ENCODE data around the gene PRDM2. TPM values are rescaled to one million over a fixed set of nuclear protein-coding genes. Genes with fewer than 3 reads are reported as not detected.

The PRDM2 gene
- total and polyA plus RNA-seq, 10 donors = 12.0 to 75.7 (median 57.4) TPM

DNA sequence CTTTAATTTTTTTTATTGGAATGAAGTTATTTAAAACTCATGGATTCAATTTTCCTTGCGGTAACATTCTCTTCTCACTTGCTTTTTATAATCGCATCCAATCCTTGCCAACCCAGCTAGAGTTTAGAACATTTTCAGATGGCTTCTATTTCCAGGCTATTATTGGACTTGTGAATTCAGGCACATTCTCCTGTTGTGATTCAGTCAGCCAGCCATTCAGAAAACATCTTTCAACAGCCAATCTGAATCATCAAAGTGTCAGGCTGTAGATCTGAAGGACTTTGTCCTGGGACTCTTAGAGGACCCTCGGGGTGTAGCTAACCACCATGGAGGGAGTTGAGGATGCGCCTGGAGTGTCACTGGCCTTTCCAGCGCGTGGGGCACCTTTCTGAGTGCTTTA lies 92.4 kb downstream of the PRDM2 start:
- peaks cover 0 to 29% (median 0%) of the 10 kb centered on the region in 6 donors for H3K4me1 ChIP-seq
- no peaks in the 10 kb centered on the region for H3K9me3 ChIP-seq
- intact Hi-C loops (cut with DNase I; ENCODE audit: low total_unique reads) = no loop called here
- H3K27me3 ChIP-seq (replicated peaks in 1 of 7) = no peaks in the 10 kb centered on the region
- H3K36me3 ChIP-seq = peaks cover 0 to 98% (median 26%) of the 10 kb centered on the region in 6 donors
- TF ChIP-seq, protein P1, sequence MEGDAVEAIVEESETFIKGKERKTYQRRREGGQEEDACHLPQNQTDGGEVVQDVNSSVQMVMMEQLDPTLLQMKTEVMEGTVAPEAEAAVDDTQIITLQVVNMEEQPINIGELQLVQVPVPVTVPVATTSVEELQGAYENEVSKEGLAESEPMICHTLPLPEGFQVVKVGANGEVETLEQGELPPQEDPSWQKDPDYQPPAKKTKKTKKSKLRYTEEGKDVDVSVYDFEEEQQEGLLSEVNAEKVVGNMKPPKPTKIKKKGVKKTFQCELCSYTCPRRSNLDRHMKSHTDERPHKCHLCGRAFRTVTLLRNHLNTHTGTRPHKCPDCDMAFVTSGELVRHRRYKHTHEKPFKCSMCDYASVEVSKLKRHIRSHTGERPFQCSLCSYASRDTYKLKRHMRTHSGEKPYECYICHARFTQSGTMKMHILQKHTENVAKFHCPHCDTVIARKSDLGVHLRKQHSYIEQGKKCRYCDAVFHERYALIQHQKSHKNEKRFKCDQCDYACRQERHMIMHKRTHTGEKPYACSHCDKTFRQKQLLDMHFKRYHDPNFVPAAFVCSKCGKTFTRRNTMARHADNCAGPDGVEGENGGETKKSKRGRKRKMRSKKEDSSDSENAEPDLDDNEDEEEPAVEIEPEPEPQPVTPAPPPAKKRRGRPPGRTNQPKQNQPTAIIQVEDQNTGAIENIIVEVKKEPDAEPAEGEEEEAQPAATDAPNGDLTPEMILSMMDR (IDR thresholded peaks at IDR 0.05 in 8 of 11, conservative IDR thresholded peaks at IDR 0.05 in 3 of 11) = no peak
- TF ChIP-seq POLR2AphosphoS5 (IDR thresholded peaks at IDR 0.05) (no peak), POLR2A (IDR thresholded peaks at IDR 0.05) (no peak)
- WGBS, 5 donors = 96 to 99% (median 99%) methylated on average over 6 of the region's 6 CpGs
- H3K4me3 ChIP-seq = no peak overlapping the region
- no peak overlapping the region for H3K27ac ChIP-seq
- DNase-seq = no peak

DNA sequence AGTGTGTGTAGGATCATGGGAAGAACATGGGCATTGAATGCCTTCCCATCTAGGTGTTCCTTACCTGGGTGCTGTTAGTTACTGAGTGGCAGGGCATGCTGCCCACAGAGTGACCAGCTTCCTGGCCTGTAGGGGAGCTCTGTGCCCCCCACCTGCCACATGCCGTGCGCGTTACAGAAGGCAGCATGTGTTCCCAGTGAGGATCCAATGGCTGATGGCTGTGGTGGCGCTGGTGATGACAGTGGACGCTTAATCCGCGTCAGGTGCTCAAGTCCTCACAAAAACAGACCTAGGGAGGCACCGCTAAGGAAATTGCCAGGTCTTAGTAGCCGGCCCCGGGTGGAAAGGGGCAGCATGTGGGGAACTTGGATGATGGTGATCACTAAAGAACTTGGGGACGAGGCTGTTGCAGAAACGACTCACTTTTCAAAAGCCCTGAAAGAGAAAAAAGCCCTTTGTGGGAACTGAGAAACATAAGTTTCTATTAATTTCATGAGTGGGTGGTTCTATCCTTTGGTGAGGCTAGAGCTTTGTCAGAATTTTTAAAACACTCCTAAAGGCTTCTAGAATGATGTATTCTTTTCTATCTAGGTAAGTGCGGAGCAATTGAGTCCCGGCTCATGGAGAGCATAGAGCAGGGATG lies 93.2 kb downstream of the PRDM2 start:
- no peak overlapping the region for H3K4me3 ChIP-seq
- no peak for DNase-seq
- intact Hi-C loops (cut with DNase I; ENCODE audit: low total_unique reads) = no loop called here
- WGBS, 5 donors = 87 to 93% (median 90%) methylated on average over 14 of the region's 14 CpGs
- no peak overlapping the region for H3K27ac ChIP-seq
- peak in 2 of 3 donors; percentile 28 to 59 for TF ChIP-seq POLR2AphosphoS5 (IDR thresholded peaks at IDR 0.05)
- TF ChIP-seq POLR2A (IDR thresholded peaks at IDR 0.05) = no peak
- TF ChIP-seq, protein P1 (IDR thresholded peaks at IDR 0.05 in 8 of 11, conservative IDR thresholded peaks at IDR 0.05 in 3 of 11) = no peak
- no peaks in the 10 kb centered on the region for H3K9me3 ChIP-seq
- H3K4me1 ChIP-seq = peaks cover 0 to 35% (median 0%) of the 10 kb centered on the region in 6 donors
- H3K27me3 ChIP-seq (replicated peaks in 1 of 7) = no peaks in the 10 kb centered on the region
- peaks cover 0 to 96% (median 23%) of the 10 kb centered on the region in 6 donors for H3K36me3 ChIP-seq

DNA sequence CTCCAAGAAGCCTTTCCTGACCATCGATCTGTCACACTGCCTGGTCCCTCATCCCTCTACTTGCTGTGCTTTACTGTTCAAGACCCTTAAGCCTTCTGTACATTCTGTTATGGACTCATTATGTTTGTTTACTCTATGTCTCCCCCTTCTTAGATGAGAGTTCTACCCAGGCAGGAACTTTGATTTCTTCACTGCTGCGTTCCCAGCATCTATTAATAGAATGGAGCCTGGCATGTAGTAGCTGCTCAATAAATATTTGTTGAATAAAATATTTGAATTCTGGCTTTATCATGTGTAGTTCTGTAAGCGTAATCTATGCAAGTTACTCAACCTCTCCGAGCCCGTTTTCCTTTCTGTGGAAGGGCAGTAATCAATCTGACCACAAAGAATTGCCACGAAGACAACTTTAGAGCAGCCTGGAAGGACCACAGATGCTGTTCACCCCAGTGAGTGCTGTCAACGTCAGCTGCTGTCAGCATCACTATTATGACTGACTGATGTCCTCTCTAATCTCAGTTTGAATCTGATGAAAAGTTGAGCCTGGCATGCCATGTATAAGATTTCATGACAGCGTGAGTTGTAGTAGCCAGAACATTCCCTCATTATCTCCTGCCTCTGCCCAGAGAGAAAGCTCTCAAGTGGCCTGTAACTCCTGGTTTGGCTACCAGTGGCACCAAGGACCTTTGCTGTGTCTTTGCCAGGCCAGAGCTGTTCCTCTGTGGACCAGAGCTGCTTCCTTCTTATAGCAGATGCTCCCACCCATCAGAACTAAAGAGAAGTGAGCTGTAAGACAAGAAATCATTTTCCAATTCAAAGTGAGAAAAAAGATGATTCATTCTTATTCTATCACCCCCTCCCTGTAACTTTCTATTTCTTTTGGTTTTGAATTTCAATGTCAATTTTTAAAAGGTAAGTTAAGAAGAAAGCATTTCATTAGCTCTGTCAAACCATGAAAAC lies 94.5 kb downstream of the PRDM2 start:
- no peak for DNase-seq
- intact Hi-C loops (cut with DNase I; ENCODE audit: low total_unique reads) = no loop called here
- peaks cover 0 to 35% (median 0%) of the 10 kb centered on the region in 6 donors for H3K4me1 ChIP-seq
- H3K4me3 ChIP-seq = no peak overlapping the region
- 74 to 90% (median 80%) methylated on average over 8 of the region's 8 CpGs for WGBS, 5 donors
- no peaks in the 10 kb centered on the region for H3K9me3 ChIP-seq
- peaks cover 0 to 96% (median 13%) of the 10 kb centered on the region in 6 donors for H3K36me3 ChIP-seq
- TF ChIP-seq, protein P1 (IDR thresholded peaks at IDR 0.05 in 8 of 11, conservative IDR thresholded peaks at IDR 0.05 in 3 of 11) = no peak
- TF ChIP-seq POLR2A (IDR thresholded peaks at IDR 0.05) (no peak), POLR2AphosphoS5 (IDR thresholded peaks at IDR 0.05) (no peak)
- no peaks in the 10 kb centered on the region for H3K27me3 ChIP-seq (replicated peaks in 1 of 7)
- H3K27ac ChIP-seq = no peak overlapping the region

DNA sequence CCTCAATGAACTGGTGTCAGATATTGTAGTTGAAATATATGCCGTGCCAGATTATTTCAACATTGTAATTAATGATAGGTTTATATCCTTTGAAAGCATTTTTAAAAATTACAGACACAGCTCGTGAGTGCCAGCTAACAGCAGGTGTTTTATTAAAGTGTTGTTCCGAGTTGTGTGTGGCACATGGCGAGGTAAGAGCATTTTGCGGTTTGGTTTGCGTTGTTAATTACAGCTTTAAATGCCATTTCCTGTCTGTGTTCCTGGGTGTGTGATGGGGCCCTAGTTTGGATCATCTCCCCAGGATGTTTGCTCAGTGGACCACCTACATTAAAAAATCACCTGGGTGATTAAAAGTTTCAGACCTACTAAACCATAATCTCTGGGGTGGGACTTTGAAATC lies 97.4 kb downstream of the PRDM2 start:
- WGBS, 5 donors = 58 to 93% (median 74%) methylated on average over 6 of the region's 6 CpGs
- intact Hi-C loops (cut with DNase I; ENCODE audit: low total_unique reads) = no loop called here
- Histone ChIP-seq H3K4me1 (peaks cover 0 to 33% (median 0%) of the 10 kb centered on the region in 6 donors), H3K9me3 (no peaks in the 10 kb centered on the region), H3K4me3 (no peak overlapping the region), H3K36me3 (peaks cover 0 to 82% (median 11%) of the 10 kb centered on the region in 6 donors), H3K27me3 (replicated peaks in 1 of 7) (no peaks in the 10 kb centered on the region), H3K27ac (no peak overlapping the region)
- DNase-seq = no peak
- TF ChIP-seq, protein P1 (IDR thresholded peaks at IDR 0.05 in 8 of 11, conservative IDR thresholded peaks at IDR 0.05 in 3 of 11) = no peak

Data from spleen (tissue), 11 donors.